HepG2 (cell line): ENCODE results near the gene ATG16L2. TPM values are rescaled to one million over a fixed set of nuclear protein-coding genes. Genes with fewer than 3 reads are reported as not detected.

Experiments used
- ATF7-NPFF ChIP-seq: sonication (generic); formaldehyde crosslinking; IDR thresholded peaks from 2 replicates; pipeline ENCODE4 v1.8.1; 2023; ENCODE audit warnings: mild to moderate bottlenecking, low read depth, missing genetic modification reagents, moderate library complexity
- CHD4 ChIP-seq: fragments of 200-600 bp; sonication (generic); IDR thresholded peaks from 2 replicates; pipeline ENCODE4 v1.7.0; 2017; ENCODE audit warnings: mild to moderate bottlenecking, low read length, borderline replicate concordance
- HCFC1 ChIP-seq: fragments of 150-350 bp; IDR thresholded peaks from 2 replicates; pipeline ENCODE4 v1.6.1; 2014; ENCODE audit warnings: low read depth, low read length
- KDM6A ChIP-seq: IDR thresholded peaks from 2 replicates; pipeline ENCODE4 v1.6.1; 2016; ENCODE audit warnings: low read depth
- NCOA2 ChIP-seq: sonication (generic); formaldehyde crosslinking; IDR thresholded peaks from 2 replicates; pipeline ENCODE4 v1.8.0; 2022; ENCODE audit warnings: inconsistent platforms
- NFRKB ChIP-seq: fragments of 450-650 bp; IDR thresholded peaks from 2 replicates; pipeline ENCODE4 v1.6.1; 2017
- NRL ChIP-seq: sonication (generic); formaldehyde crosslinking; IDR thresholded peaks from 2 replicates; pipeline ENCODE4 v1.5.0; 2020; ENCODE audit warnings: missing genetic modification reagents, mild to moderate bottlenecking, moderate library complexity, borderline replicate concordance
- PHF21A ChIP-seq: sonication (generic); formaldehyde crosslinking; IDR thresholded peaks from 2 replicates; pipeline ENCODE4 v1.5.0; 2020; ENCODE audit warnings: mild to moderate bottlenecking, missing genetic modification reagents
- SOX5 ChIP-seq: IDR thresholded peaks from 2 replicates; pipeline ENCODE4 v1.6.1; 2016; ENCODE audit warnings: borderline replicate concordance
- TCF12 ChIP-seq, 2 experiments: fragments of 450-650 bp in 1 of 2; sonication (generic) in 1 of 2; formaldehyde crosslinking in 1 of 2; IDR thresholded peaks; 2 replicates each; pipeline versions ENCODE4 v1.6.1 to v1.8.0; 2017 to 2022; ENCODE audit warnings: antibody characterized with exemption in 1 of 2, mild to moderate bottlenecking in 1 of 2, missing genetic modification reagents in 1 of 2, moderate library complexity in 1 of 2
- YEATS4 ChIP-seq: sonication (generic); formaldehyde crosslinking; IDR thresholded peaks from 2 replicates; pipeline ENCODE4 v1.4.0; 2020; ENCODE audit warnings: missing genetic modification reagents, borderline replicate concordance
- ZFP36L2 ChIP-seq: sonication (generic); formaldehyde crosslinking; IDR thresholded peaks from 2 replicates; pipeline ENCODE4 v1.4.0; 2020; ENCODE audit warnings: missing genetic modification reagents
- ZFYVE20 ChIP-seq: sonication (generic); formaldehyde crosslinking; IDR thresholded peaks from 2 replicates; pipeline ENCODE4 v1.8.0; 2023; ENCODE audit warnings: low read depth, mild to moderate bottlenecking, moderate library complexity, missing genetic modification reagents, borderline replicate concordance
- ZNF24 ChIP-seq: fragments of 450-650 bp; IDR thresholded peaks from 2 replicates; pipeline ENCODE4 v1.6.1; 2017; ENCODE audit warnings: antibody characterized with exemption, mild to moderate bottlenecking
- ZNF75D ChIP-seq: sonication (generic); formaldehyde crosslinking; IDR thresholded peaks from 2 replicates; pipeline ENCODE4 v1.8.1; 2023; ENCODE audit warnings: missing genetic modification reagents, mild to moderate bottlenecking, borderline replicate concordance
- polyA plus RNA-seq, 8 experiments: library from polyadenylated mRNA; depleted of rRNA in 3 of 8; stranded (reverse) in 7 of 8; unstranded in 1 of 8; fragments of >200 nt; fragmentation: Illumina TruSeq in 4 of 8; extraction: Trizol in 4 of 8; gene quantifications; 2 replicates each; pipeline versions ENCODE4 v1.2.1 to v1.2.3, GENCODE V29; 2011 to 2016; ENCODE audit warnings: low read depth in 4 of 8, missing spikeins in 1 of 8, mixed read lengths in 1 of 8; ENCODE audit not compliant: insufficient read depth in 1 of 8
- total RNA-seq, 5 experiments: library from RNA; depleted of rRNA; stranded (reverse); fragments of >200 nt; fragmentation: Illumina TruSeq; extraction: Trizol; gene quantifications; 2 replicates each; pipeline ENCODE4 v1.2.3, GENCODE V29; 2016; ENCODE audit warnings: low read depth in 1 of 5
- TF ChIP-seq, protein P1 (sequence below): sonication (generic); formaldehyde crosslinking; IDR thresholded peaks from 2 replicates; pipeline ENCODE4 v1.8.0; 2022; ENCODE audit warnings: mild to moderate bottlenecking, missing genetic modification reagents, moderate library complexity
- TF ChIP-seq, protein P2 (sequence below): sonication (generic); formaldehyde crosslinking; IDR thresholded peaks from 2 replicates; pipeline ENCODE4 v1.8.0; 2022; ENCODE audit warnings: mild to moderate bottlenecking, missing genetic modification reagents; ENCODE audit not compliant: insufficient replicate concordance
- TF ChIP-seq, protein P3 (sequence below): sonication (generic); formaldehyde crosslinking; IDR thresholded peaks from 2 replicates; pipeline ENCODE4 v1.4.0; 2020; ENCODE audit warnings: missing genetic modification reagents
- TF ChIP-seq, protein P4 (sequence below): sonication (generic); formaldehyde crosslinking; IDR thresholded peaks from 2 replicates; pipeline ENCODE4 v1.4.0; 2020; ENCODE audit warnings: mild to moderate bottlenecking, missing genetic modification reagents, borderline replicate concordance
- TF ChIP-seq, protein P5 (sequence below): sonication (generic); formaldehyde crosslinking; IDR thresholded peaks from 2 replicates; pipeline ENCODE4 v1.4.0; 2020; ENCODE audit warnings: missing genetic modification reagents

ATG16L2 gene
- total and polyA plus RNA-seq, 2 of the 13 experiments (the other 11 are each of a cell fraction or from before 2014, with no cell fraction given): 6.2 to 14.8 TPM

DNA sequence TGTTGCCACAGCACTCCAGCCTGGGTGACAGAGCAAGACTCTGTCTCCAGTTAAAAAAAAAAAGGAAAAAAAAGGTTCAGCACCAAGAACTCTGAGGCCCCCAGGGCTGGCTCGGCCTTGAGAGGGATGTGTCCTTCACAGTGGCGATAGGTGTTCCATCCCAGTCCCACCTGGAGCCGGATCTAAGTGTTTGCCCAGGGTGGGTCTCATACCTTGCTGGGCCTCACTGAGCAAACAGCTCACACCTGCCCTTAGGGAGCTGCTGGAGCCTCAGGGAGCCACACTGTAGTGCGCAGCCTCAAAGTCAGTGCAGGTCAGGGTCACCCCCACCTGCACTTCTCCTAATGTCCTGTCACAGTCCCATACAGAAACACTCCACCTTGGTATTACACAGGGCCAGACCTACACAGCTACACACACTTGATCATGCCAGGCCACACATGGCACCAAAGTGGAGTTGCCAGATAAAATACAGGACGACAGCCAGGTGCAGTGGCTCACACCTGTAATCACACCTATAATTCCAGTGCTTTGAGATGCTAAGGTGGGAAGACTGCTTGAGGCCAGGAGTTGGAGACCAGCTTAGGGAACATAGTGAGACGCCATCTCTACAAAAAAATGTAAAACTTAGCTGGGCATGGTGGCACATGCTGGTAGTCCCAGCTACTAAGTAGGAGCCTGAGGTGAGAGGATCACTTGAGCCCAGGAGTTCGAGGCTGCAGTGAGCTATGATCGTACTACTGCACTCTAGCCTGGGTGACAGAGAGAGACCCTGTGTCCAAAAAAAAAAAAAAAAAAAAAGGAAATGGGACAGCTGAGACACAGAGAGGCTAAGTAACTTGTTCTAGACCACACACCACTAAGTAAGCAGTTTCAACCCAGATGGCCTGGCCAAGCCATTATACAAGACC is 27.7 kb upstream of the ATG16L2 start (continued):
- TF ChIP-seq, protein P1, sequence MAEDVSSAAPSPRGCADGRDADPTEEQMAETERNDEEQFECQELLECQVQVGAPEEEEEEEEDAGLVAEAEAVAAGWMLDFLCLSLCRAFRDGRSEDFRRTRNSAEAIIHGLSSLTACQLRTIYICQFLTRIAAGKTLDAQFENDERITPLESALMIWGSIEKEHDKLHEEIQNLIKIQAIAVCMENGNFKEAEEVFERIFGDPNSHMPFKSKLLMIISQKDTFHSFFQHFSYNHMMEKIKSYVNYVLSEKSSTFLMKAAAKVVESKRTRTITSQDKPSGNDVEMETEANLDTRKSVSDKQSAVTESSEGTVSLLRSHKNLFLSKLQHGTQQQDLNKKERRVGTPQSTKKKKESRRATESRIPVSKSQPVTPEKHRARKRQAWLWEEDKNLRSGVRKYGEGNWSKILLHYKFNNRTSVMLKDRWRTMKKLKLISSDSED (CRISPR knock-in tag): no peak
- no peak for TF ChIP-seq HCFC1
- TF ChIP-seq, protein P2, sequence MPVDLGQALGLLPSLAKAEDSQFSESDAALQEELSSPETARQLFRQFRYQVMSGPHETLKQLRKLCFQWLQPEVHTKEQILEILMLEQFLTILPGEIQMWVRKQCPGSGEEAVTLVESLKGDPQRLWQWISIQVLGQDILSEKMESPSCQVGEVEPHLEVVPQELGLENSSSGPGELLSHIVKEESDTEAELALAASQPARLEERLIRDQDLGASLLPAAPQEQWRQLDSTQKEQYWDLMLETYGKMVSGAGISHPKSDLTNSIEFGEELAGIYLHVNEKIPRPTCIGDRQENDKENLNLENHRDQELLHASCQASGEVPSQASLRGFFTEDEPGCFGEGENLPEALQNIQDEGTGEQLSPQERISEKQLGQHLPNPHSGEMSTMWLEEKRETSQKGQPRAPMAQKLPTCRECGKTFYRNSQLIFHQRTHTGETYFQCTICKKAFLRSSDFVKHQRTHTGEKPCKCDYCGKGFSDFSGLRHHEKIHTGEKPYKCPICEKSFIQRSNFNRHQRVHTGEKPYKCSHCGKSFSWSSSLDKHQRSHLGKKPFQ (CRISPR knock-in tag): peak; percentile 95
- no peak for TF ChIP-seq ZNF24
- TF ChIP-seq NFRKB: no peak
- no peak for TF ChIP-seq CHD4
- TF ChIP-seq TCF12 (IDR thresholded peaks at IDR 0.05): no peak
- TF ChIP-seq TCF12 (CRISPR knock-in tag; IDR thresholded peaks at IDR 0.05): peak; percentile 53; the same call in 1 of the 2 replicates
- peak; percentile 65; the same call in 1 of the 2 replicates for TF ChIP-seq NRL
- no peak for TF ChIP-seq YEATS4 (CRISPR knock-in tag)
- TF ChIP-seq ATF7-NPFF (CRISPR knock-in tag): no peak
- TF ChIP-seq ZFYVE20 (CRISPR knock-in tag): no peak
- TF ChIP-seq, protein P3, sequence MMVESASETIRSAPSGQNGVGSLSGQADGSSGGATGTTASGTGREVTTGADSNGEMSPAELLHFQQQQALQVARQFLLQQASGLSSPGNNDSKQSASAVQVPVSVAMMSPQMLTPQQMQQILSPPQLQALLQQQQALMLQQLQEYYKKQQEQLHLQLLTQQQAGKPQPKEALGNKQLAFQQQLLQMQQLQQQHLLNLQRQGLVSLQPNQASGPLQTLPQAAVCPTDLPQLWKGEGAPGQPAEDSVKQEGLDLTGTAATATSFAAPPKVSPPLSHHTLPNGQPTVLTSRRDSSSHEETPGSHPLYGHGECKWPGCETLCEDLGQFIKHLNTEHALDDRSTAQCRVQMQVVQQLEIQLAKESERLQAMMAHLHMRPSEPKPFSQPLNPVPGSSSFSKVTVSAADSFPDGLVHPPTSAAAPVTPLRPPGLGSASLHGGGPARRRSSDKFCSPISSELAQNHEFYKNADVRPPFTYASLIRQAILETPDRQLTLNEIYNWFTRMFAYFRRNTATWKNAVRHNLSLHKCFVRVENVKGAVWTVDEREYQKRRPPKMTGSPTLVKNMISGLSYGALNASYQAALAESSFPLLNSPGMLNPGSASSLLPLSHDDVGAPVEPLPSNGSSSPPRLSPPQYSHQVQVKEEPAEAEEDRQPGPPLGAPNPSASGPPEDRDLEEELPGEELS: peak; percentile 75
- no peak for TF ChIP-seq ZNF75D (CRISPR knock-in tag)
- TF ChIP-seq KDM6A (CRISPR knock-in tag): peak; percentile 83
- TF ChIP-seq, protein P4, sequence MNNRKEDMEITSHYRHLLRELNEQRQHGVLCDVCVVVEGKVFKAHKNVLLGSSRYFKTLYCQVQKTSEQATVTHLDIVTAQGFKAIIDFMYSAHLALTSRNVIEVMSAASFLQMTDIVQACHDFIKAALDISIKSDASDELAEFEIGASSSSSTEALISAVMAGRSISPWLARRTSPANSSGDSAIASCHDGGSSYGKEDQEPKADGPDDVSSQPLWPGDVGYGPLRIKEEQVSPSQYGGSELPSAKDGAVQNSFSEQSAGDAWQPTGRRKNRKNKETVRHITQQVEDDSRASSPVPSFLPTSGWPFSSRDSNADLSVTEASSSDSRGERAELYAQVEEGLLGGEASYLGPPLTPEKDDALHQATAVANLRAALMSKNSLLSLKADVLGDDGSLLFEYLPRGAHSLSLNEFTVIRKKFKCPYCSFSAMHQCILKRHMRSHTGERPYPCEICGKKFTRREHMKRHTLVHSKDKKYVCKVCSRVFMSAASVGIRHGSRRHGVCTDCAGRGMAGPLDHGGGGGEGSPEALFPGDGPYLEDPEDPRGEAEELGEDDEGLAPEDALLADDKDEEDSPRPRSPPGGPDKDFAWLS (CRISPR knock-in tag): no peak
- TF ChIP-seq SOX5 (CRISPR knock-in tag): peak; percentile 11; the same call in 1 of the 2 replicates
- peak; percentile 86 for TF ChIP-seq NCOA2 (CRISPR knock-in tag)
- TF ChIP-seq, protein P5, sequence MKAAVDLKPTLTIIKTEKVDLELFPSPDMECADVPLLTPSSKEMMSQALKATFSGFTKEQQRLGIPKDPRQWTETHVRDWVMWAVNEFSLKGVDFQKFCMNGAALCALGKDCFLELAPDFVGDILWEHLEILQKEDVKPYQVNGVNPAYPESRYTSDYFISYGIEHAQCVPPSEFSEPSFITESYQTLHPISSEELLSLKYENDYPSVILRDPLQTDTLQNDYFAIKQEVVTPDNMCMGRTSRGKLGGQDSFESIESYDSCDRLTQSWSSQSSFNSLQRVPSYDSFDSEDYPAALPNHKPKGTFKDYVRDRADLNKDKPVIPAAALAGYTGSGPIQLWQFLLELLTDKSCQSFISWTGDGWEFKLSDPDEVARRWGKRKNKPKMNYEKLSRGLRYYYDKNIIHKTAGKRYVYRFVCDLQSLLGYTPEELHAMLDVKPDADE: no peak
- no peak for TF ChIP-seq ZFP36L2 (CRISPR knock-in tag)
- peak; percentile 69; the same call in 1 of the 2 replicates for TF ChIP-seq PHF21A (CRISPR knock-in tag)
